GM12891 (cell line): ENCODE data around the gene PMPCA.

ENCODE experiments used
- DNase-seq: peaks from one replicate; pipeline ENCODE4 v3.0.0; 2011; ENCODE audit warnings: low spot score; ENCODE audit not compliant: insufficient read length
- FAIRE-seq: peaks from 2 replicates; lab custom pipeline; 2011; peaks lifted over from hg19 to GRCh38; lab: Jason Lieb, UNC
- PAX5 ChIP-seq: IDR thresholded peaks from 2 replicates; pipeline ENCODE4 v1.6.1; 2011; ENCODE audit warnings: low read length, moderate library complexity, mild to moderate bottlenecking; ENCODE audit not compliant: insufficient read depth, severe bottlenecking
- POLR2A ChIP-seq: IDR thresholded peaks from 2 replicates; pipeline ENCODE4 v1.6.1; 2011; ENCODE audit warnings: low read depth, low read length, control low read depth
- POLR2AphosphoS5 ChIP-seq: IDR thresholded peaks from 2 replicates; pipeline ENCODE4 v1.6.1; 2011; ENCODE audit warnings: low read depth, low read length, control low read depth
- POU2F2 ChIP-seq: IDR thresholded peaks from 2 replicates; pipeline ENCODE4 v1.6.1; 2011; ENCODE audit warnings: low read depth, mild to moderate bottlenecking, control low read depth, low read length, moderate library complexity
- SPI1 ChIP-seq: IDR thresholded peaks from 2 replicates; pipeline ENCODE4 v1.6.1; 2011; ENCODE audit warnings: low read depth, low read length, control low read depth
- TAF1 ChIP-seq: IDR thresholded peaks from 2 replicates; pipeline ENCODE4 v1.6.1; 2011; ENCODE audit warnings: low read depth, low read length, control low read depth

The PMPCA gene

DNA sequence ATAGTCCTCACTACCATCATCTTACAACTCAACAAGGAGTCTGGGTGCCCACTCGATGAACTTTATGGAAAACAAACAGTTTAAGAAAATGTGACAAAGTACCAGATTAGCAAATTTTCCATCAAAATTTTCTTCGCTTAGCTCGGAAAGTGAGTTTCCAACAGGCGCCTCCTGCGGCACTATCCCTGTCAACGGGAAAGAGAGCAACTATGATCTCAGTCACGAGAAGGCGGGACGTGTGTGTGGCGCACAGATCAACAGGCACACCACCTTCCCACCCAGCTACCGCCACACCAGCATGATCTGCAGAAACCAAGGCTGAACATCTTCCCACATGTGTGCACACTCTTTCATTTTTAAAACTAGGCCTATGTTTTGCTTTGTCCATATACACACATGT, 42.9 kb downstream of the PMPCA start:
- no peak for FAIRE-seq
- TF ChIP-seq POLR2AphosphoS5 (peak; percentile 53; the same call in 1 of the 2 replicates), POU2F2 (no peak), PAX5 (no peak), TAF1 (no peak), SPI1 (no peak)
- no peak for DNase-seq

DNA sequence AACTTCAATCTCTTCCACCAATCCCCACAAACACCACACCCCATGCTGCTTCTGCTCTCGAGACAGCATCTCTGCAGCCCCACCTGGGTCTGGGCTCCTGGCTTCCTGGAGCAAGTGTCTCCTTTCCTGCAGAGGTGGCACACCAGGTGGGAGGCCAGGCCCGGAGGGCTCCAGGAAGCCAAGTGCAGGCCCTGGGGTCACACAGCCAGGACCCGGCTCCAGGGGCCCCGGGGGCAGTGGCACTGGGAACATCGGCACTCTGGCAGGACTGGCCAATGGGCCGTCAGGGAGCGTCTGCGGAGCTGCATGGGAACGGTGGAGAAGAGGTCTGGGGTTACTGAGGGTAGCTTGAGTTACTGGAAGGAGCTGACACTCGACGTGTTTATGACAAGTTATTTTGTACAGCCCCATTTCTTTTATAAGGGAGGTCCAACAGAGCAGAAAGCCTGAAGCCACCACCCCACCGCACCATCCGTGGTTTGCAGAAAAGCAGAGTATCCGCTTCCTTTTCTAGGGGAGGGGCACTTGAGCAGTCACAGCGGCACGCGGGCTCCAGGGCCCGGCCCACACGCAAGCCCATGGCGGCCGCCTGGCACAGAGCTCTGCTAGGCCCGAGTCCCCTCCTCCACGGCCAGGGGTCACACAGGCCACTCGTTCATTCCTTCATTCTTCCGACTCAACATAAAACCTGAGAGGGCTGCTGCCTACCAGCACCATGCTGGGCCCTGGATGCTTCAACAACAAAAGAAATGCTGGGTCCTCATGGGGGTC, 43.8 kb downstream of the PMPCA start:
- no peak for DNase-seq
- no peak for FAIRE-seq
- no peak for TF ChIP-seq POLR2A
- TF ChIP-seq POU2F2, result no peak
- TF ChIP-seq SPI1, result no peak
- no peak for TF ChIP-seq TAF1
- TF ChIP-seq PAX5, result no peak

DNA sequence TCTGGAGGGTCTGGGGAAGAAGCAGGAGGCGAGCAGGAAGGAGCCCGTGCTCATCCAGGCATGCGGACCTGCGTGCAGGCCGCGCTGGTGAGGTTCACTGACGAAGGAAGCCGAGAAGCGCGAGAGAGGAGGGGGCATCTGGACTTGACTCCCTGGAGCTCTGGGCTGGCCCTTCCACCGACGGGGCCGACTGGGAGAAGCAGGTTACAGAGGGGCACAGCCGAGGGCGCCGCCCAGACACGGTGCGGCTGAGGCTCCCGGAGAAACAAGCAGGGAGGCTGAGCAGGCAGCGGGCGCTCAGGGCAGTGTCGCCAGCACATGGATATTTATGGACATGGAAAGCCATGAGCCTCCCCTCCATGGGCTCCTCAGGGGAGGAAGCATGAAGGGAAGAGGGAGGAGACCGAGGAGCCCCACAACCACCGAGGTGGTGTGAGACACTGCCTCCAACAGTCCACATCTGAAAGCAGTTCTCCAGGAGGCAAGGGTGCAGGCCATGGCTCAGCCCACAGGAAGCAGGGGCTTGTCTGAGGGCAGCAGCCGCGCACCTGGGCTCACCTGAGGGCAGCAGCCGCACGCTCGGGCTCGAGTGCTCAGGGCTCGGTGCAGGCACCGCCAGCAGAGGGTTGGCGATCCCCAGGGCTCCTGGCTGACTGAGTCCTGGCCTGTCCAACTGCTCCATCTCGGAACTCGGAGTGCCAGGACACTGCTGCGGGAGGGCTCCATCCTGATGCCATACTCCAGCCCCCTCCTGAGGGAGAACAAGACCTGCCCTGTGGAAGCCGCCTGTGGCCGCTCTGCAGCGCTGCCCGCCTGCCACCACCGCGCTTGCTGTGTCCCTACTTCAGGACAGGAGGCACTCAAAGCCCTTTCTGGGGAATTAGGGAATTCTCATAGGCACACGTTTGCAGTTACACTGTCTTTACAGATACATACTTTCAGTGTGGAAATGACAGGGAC, 44.9 kb downstream of the PMPCA start:
- FAIRE-seq, result no peak

DNA sequence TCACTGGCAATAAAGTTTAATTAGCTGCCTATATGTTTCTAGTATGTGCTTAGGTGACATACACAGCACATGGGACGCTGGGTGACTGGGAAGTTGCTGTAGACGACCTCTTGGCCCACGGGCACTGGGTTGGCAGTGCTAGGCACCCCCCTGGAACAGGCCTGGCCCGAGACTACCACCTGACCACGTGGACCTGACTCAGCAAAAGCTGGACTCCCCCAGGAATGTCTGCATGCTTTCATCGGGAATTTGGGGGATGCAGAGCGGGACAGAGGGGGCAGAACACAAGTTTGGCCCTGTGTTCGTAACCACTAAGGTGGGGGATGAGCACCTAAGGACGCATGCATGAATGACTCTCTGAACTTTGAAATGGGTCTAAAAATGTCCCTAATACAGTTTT, 45.8 kb downstream of the PMPCA start:
- FAIRE-seq (no peak), DNase-seq (no peak)
- TF ChIP-seq PAX5 (no peak), POLR2AphosphoS5 (no peak), POLR2A (no peak), POU2F2 (no peak), SPI1 (no peak), TAF1 (no peak)

More for the DNA sequence above, 44.9 kb downstream of the PMPCA start:
- TF ChIP-seq POU2F2, result no peak
- TF ChIP-seq TAF1, result no peak
- TF ChIP-seq POLR2A, result 0 out of 2 replicates have a peak, but pooled peaks have one; percentile 10
- DNase-seq, result no peak

DNA sequence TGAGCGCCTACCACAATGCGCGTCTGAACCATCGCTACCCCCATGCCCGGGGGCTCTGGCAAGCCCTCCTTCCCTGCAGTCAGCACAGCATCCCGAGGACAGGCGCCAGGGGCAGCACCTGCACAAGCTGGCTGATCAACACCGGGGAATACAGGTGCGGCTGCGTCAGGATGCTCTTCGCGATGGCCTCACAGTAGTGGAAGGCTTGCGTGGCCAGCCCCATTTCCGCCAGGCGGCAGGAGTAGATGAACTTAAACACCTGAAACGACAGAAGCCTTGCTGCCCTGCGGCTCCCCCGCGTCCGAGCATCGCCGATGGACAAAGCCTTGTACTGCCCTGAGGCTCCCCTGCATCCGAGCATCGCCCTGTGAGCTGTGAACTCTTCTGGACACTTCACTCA, 46.9 kb downstream of the PMPCA start:
- DNase-seq (no peak), FAIRE-seq (no peak)
- TF ChIP-seq SPI1, result no peak
- TF ChIP-seq POU2F2, result no peak
- TF ChIP-seq PAX5, result no peak
- TF ChIP-seq POLR2AphosphoS5, result no peak
- TF ChIP-seq POLR2A, result no peak
- TF ChIP-seq TAF1, result no peak

DNA sequence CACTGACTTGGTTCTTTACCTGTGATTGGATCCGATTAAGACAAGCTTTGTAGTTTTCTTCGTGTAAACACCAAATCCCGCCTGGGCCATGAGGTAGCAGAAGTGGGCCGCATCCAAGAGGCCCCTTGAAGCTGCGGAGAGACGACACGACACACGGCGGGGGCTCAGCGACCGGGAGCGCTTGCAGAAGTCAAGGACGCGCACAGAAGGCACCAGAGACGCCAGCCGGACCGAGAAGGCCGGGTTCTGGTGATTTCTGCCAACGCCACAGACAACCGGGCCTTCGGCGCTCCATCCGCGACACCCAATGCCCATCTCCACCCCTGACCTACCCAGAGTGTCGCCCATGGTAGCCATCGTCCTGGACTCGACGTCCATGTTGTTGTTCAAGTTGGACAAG, 49.0 kb downstream of the PMPCA start:
- TF ChIP-seq PAX5 (no peak), POLR2AphosphoS5 (no peak), POU2F2 (no peak), TAF1 (no peak), SPI1 (no peak), POLR2A (no peak)
- DNase-seq, result no peak
- FAIRE-seq, result no peak

DNA sequence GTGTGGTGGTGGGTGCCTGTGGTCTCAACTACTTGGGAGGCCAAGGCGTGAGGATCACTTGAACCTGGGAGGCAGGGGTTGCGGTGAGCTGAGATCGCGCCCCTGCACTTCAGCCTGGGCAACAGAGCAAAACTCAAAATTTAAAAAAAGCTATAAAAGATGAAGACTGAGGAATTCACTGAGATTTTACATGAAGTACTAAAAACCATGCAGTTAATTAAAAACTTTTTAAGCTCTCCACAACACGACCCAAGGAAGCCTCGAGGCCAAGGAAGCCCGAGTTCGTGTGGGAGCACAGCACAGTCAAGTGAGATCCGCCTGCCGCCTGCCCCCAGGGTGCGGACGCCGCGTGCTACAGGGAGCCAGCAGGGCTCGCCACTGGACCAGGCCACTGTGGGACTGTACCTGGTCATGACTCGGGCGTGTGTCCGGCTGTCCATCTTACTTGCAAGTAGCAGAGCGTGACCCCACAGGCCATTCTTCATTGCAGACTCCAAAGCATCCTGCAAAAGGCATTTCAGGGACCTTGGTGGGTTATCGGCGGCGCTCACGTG, 50.4 kb downstream of the PMPCA start:
- DNase-seq (no peak), FAIRE-seq (no peak)
- TF ChIP-seq TAF1 (no peak), POU2F2 (no peak)

DNA sequence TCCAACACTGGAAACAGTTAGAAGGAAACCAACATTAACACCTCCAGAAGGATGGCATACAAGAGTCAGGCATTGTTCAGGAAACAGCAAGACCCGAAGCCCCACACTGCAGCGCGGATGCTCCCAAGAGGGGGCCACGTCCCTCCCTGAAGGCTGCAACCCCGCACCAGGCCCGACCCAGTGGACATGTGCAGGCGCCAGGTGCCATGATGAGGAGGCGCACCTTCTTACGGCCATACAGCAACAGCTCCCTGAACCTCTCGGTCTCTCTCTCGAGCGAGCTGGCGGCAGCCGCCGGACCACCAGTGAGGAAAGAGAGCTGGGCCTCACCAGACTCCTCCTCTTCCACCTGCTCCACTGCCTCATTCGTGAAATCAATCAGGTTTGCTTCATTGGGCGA, 52.2 kb downstream of the PMPCA start:
- TF ChIP-seq POLR2AphosphoS5 (no peak), TAF1 (no peak), POU2F2 (no peak), POLR2A (no peak), PAX5 (no peak), SPI1 (no peak)
- FAIRE-seq (no peak), DNase-seq (no peak)

DNA sequence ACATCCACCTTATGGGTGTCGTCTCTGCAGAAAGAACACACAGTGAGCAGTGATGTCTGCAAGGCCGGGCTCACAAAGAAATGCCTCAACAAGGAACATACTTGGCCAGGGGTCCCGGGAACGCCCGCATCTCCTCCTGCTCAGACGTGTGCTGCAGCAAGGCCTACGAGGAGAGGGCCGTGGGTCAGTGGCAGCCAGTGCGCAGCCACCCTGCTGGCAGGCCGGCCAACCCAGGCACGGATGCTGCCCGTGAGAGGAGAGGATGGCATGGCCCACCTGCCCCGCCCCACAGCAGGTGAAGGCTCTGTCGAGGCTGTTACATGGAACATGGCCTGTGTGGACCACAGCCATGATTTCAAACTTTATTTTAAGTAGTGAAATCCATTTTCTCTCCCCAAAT, 53.1 kb downstream of the PMPCA start:
- FAIRE-seq (no peak), DNase-seq (no peak)
- TF ChIP-seq TAF1, result no peak
- no peak for TF ChIP-seq POU2F2
- TF ChIP-seq POLR2A, result no peak
- TF ChIP-seq PAX5, result no peak
- TF ChIP-seq POLR2AphosphoS5, result no peak
- TF ChIP-seq SPI1, result no peak
